ENCODE data around the gene AMH.
"Not testable (repeated sequence)": the region's sequence is repeated elsewhere in the genome, so short reads cannot be mapped to it uniquely, and the experiment has no call there.

The AMH gene

DNA sequence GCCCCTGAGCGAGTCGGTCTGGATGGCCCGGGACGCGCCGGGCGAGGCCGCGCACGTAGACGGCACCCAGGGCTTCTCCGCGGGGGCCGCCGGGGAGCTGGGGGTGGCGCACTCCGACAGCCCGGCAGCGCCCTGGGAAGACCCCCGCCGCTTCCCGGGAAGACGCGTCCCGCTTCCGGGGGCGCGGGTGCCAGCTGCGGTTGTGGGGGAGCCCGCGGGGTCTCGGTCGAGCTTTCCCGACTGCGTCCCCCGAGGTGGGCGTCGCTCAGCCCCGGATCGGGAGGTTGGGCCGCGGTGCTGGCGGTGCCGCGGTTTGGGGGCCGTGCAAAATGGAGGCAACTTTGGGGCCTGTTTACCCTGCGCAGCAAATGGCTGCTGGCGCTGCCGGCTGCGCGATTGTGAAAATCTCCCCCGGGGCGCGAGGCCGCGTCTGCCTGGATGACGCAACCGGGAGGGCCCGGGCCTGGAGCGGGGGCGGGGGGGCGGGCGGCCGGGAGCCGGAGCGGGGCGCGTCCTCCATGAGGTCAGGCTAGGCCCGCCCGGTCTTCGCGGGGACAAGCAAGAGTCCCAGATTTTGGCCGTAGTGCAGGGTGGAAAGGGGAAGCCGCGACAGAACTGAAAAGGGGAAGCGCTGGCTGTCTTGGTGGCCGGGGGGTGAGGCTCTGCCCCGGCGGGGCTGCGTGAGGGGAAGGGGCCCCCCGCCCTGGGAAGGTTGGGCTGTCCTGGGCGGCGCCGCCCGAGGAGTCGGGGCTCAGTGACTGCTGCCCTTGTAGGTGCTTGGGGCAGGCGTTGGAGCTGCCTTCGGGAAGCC is 21.5 kb downstream of the AMH start:
- DNase-seq (ENCODE audit: low read depth), result peak; percentile 58

DNA sequence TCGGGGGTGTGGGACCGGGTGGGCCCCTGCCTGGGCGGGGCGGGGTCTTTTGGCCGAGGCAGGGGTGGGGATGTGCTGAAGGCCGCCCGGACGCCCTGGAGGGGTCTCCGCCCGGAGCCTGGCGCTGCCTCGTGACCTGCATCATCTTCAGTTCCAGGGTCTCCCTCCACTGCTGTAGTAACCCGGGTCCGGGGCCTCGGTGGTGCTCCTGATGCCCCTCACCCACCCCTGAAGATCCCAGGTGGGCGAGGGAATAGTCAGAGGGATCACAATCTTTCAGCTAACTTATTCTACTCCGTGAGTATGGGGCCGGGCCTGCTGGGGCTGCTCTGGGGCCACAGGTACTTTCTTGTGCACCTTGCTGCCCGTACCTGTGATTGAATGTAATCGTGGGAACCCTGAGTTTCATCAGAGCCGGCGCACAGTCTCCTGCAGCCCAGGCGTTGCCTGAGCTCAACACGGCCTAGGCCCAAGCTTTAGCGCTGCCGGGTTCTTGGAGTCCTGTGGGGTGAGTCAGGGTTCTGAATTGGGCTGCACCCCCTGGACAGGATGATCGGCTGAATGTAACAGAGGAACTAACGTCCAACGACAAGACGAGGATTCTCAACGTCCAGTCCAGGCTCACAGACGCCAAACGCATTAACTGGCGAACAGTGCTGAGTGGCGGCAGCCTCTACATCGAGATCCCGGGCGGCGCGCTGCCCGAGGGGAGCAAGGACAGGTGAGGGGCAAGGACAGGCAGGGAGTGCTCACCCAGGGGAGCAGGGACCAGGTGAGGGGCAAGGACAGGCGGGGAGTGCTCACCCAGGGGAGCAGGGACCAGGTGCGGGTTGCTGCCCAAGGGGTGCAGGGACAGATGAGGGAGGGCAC is 22.3 kb downstream of the AMH start:
- DNase-seq (ENCODE audit: low read depth), result no peak

DNA sequence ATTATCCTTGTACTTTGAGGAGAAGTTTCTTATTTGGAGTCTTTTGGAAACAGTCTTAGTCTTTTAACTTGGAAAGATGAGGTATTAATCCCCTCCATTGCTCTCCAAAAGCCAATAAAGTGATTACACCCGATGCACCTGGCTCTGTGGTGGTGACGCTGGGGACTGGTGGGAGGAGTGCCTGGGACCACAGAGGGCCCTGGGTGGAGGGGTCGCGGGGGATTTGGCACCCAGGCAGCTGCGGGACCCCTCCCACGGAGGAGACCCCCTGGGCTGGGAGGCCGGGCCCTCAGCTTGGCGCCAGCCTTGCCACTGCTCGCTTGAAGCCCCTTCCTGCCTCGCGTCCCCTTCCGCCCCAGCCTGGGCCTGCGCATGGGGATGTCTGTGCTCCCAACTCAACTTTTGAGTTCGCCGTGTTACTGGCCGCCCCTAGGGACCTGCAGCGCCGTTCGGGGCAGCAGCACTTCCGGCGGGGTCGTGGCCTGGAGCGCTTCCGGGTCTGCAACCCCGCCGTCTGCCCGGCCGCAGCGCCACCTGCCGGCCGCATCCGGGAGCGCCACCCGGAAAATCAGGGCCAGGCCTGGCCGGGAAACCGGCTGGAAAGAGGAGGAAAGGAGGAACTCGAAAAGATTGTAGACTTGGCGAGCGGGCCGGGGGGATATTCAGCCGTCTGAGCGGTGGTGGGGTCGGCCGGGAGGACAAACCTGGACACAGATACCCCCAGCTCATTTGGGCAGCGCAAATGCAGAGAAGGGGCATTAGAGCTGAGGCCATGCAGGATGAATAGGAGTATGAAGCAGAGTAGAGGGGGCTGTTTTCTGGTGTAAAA is 24.4 kb downstream of the AMH start:
- peak; percentile 69 for DNase-seq (ENCODE audit: low read depth)

DNA sequence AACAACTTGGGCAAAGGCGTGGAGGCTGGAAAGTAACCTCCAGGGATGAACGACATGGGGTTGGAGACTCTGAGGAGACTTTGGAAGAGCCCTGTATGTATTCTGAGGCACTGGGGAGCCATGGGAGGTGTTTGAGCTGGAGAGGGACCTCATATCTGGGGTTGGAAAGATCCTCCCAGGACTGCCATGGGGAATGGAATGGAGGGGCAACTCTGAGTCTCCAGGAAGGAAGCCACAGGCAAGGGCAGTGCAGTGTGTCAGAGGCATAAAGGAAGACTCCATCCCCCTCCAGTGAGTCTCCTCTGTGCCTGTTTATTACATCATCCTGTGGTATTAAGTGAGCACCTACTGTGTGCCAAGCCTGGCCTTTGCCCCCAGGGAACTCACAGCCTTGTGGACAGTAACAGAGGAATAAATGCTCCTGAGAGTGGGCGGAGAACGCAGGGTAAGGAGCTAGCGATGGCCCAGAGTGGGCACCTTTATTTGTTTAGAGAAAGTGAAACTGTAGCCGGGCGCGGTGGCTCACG is 25.1 kb downstream of the AMH start:
- DNase-seq (ENCODE audit: low read depth), result no peak

DNA sequence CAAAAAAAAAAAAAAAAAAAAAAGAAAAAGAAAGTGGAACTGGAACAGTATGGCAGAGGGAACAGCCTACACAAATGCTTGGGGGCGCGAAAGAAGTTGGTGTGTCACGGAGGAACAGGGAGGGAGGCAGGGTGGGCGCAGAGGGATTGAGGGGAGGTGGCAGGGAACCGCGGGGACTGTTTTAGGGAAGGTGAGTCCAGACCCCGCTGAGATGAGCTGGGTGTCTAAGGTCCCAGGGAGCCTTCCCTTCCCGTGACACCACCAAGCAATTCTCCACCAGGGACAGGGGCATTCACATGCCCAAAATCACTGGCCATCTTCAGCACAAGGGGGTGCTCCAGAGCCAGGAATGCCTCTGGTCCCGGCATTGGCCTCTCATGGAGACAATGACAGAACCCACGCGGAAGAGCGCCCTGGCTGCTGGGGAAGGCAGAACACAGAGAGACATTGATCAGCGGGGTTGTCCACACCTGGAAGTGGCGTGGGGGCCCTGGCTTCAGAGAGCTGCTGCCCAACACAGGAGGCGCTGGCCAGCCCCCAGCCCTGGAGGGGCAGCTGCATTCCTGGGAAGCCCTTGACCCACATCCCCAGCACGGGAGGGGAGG is 25.9 kb downstream of the AMH start:
- DNase-seq (ENCODE audit: low read depth), result no peak

DNA sequence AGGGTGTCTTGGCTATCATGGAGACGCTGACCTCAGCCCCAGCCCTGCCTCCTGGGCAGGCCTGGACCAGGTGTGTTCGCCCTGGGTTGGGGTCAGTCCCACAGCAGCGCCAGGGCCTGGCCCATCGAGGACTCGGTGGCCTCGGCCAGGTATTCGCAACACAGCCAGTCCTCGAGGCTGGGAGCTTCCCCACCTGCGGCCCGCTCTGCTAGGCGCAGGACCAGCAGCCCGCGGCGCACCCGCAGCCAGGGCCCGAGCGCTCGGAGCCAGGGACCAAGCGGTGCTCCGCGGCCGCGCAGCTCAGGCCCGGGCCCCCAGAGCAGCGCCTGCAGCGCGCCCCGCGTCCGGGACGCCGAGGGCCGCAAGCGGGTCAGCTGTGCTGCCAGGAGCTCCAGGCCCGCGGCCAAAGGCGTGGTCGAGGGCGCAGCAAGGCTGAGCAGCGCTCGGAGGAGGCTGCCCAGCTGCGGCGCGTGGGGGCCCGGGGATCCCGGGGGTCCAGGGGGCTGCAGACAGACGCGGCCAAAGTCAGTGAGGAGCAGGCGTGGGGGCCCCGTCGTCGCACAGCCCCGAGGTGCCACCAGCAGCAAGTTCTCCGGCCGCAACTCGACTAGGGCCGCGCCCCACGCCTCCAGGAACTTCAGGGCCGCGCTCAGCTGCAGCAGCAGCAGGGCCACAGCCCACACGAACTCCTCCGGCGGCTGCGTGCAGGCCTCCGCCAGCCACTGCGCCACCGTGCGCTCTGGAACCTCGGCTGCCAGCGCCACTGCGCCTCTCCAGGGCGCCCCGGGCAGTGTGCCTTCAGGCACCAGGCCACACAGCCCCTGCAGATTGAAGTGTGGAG is 26.7 kb downstream of the AMH start:
- DNase-seq (ENCODE audit: low read depth), result no peak

DNA sequence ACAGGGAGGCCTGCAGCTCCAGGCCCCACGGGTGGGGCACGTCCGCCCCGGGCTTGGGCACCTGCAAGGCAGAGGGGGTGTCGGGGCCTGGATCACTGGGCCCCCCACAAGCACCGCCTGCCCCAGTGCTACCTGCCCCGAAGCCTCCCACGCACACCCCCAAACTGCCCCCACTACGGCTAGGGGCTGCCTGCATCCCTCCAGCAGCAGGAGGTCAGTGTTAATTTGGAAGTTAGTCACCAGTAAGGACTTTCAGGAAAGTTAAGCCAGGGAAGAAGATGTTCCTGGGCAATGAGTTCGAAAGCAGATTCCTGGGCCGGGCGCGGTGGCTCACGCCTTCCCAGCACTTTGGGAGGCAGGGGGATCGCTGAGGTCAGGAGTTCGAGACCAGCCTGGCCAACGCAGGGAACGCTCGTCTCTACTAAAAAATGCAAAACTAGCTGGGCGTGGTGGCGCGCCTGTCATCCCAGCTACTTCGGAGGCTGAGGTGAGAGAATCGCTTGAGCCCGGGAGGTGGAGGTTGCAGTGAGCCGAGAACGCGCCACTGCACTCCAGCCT is 27.4 kb downstream of the AMH start:
- no peak for DNase-seq (ENCODE audit: low read depth)

DNA sequence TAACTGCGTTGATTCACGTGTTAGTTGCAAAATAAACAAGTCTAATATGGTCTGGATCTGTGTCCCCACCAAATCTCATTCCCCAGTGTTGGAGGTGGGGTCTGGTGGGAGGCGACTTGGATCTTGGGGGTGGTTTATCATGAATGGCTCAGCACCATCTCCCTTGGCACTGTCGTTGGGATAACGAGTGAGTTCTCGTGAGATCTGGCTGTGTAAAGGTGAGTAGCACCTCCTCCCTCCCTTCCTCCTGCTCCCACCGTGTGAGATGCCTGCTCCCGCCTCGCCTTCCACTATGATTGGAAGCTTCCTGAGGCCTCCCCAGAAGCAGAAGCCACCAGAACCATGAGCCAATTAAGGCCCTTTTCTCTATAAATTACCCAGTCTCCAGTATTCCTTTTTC is 28.0 kb downstream of the AMH start:
- no peak for DNase-seq (ENCODE audit: low read depth)

DNA sequence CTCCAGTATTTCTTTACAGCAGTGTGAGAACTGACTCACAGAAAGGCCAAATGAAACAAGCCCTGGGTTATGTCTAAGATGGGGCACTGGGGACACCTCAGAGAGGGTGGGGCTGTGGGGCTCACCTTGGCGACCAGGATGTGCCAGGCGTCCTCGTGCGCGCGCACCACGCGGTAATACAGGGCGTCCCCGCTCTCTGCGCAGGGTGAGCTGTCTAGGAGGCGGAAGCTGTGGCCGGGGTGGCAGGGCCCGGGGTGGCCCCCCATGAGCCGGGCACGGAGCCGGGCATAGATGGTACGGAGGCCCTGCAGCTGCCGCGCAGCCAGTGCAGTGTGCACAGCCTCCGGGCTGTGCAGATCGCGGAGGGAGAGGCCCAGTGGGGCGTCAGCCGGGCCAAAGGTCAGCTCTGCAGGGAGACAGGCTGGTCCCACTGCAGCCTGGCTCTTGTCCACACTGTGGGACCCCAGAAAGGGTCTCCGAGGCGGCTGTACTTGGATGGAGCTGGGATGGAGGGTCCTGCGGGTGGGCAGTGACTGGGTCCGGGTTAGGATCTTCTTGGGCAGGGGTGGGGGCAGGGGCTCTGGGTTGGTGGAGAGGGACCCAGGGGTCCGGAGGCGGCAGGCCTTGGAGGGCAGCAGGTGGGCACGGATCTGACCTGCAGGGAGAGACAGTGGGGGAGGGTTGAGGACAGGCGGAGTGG is 29.5 kb downstream of the AMH start:
- no peak for DNase-seq (ENCODE audit: low read depth)

DNA sequence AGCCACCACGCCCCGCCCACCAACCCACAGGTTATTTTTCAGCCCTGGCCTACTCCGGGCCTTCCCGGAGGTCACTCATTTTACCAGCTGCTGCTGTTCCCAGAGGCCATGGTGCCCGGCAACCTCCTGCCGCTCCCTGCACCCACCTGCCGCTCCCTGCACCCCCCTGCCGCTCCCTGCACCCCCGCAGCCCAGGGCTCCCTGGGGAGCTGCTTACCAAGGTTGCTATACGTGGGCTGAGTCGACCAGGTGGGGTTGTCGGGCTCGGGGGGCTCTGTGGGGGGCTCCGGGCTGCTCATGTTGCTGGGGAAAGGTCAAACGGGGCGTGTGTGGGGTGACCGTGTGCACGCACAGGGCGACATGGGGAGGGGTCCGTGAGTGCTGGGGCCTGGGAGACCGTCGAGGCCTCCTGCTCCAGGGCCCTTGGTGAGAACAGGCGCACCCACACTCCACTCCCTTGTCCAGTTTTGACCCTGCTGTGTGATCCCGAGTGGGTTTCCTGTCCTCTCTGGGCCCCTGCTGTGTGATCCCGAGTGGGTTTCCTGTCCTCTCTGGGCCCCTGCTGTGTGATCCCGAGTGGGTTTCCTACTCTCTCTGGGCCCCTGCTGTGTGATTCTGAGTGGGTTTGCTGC is 31.6 kb downstream of the AMH start:
- no peak for DNase-seq (ENCODE audit: low read depth)

DNA sequence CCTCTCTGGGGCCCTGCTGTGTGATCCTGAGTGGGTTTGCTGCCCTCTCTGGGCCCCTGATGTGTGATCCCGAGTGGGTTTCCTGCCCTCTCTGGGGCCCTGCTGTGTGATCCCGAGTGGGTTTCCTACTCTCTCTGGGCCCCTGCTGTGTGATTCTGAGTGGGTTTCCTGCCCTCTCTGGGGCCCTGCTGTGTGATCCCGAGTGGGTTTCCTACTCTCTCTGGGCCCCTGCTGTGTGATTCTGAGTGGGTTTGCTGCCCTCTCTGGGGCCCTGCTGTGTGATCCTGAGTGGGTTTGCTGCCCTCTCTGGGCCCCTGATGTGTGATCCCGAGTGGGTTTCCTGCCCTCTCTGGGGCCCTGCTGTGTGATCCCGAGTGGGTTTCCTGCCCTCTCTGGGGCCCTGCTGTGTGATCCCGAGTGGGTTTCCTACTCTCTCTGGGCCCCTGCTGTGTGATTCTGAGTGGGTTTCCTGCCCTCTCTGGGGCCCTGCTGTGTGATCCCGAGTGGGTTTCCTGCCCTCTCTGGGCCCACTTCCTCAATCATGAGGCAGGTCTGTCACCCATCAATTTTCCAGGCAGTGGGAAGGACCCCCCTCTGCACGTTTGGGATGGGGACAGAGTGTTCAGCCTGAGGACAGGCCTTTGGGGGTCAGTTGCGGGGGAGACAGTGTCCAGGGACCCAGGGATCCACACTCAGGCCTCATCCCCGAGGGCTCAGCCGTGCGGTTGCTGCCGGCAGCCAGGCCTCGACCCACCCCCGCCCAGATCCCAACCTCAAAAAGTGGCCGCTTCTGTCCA is 32.3 kb downstream of the AMH start:
- DNase-seq (ENCODE audit: low read depth), result not testable (repeated sequence)

DNA sequence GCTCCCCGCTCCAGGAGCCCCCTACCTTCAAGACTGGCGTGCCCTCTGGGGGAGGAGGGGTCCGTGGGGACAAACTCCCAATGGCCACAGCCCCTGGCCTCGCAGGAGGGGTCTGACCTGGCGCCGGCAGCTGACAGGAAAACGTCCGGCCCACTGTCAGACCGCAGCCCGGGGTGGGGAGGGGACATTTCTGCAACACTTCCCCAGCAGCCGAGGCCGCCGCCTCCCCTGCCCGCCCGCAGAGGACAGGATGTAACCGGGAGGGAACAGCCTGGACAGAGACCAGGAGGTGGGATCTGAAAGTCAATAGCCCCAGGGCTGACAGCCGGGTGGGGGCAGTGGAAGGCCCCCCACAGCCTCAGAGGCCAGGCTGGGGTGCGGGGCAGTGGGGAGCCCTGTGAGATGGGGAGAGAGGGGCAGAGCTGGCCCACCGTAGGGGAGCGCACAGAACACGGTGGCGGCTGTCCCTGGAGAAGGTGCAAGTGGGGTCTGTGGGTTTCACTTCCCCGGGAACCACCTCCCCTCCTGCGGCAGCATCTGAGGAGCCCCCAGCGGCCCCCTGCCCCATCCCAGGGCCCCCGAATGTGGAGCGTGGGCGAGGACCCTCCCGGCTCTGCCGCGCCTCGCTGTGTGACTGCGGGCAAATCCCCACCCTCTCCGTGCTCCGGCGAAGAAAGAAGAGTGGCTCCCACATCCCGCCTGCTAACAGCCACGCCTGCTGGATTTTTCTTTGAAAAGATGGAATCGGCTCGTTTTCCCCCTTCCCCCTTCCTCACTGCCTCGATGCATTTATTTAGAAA is 33.1 kb downstream of the AMH start, which contains the start of gene PEAK3:
TSS of gene PEAK3 (minus strand) at position 114 of the 800 bp plus-strand sequence. CDS start 1,244 bp downstream, outside the sequence.
- no peak for DNase-seq (ENCODE audit: low read depth)

DNA sequence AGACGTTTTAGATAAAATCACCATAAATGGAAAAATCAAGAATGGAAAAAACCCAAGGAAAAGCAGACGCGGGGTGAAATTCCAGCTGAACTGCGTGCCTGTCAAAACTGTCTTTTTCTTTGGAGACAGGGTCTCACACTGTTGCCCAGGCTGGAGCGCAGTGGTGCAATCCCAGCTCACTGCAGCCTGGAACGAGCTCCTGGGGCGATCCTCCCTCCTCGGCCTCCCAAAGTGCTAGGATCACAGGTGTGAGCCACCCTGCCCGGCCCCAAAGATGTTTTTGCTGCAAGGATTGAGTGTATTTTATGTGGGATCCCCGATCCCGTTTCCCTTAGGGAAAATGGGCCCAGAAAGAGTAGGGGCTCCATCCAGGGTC is 33.7 kb downstream of the AMH start:
- DNase-seq (ENCODE audit: low read depth), result no peak

DNA sequence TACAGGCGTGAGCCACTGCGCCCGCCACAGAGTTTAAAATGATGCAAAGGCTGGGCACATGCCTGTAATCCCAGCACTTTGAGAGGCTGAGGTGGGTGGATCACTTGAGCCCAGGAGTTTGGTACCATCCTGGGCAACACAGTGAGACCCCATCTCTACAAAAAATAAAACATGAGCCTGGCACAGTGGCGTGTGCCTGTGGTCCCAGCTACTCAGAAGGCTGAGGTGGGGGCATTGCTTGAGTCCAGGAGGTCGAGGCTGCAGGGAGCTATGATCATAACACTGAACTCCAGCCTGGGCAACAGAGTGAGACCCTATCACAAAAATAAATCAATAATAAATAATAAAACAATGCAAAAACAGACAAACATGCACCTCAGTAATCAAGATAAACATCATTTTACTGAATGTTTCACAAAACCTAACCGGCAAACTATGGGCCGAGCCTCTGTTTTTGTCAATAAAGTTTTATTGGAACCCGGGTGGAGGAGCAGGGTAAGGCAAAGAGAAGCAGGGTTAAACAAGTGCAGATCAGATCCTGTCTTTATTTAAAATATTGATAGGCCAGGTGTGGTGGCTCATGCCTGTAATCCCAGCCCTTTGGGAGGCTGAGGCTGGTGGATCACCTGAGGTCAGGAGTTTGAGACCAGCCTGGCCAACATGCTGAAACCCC is 34.8 kb downstream of the AMH start:
- DNase-seq (ENCODE audit: low read depth), result no peak

DNA sequence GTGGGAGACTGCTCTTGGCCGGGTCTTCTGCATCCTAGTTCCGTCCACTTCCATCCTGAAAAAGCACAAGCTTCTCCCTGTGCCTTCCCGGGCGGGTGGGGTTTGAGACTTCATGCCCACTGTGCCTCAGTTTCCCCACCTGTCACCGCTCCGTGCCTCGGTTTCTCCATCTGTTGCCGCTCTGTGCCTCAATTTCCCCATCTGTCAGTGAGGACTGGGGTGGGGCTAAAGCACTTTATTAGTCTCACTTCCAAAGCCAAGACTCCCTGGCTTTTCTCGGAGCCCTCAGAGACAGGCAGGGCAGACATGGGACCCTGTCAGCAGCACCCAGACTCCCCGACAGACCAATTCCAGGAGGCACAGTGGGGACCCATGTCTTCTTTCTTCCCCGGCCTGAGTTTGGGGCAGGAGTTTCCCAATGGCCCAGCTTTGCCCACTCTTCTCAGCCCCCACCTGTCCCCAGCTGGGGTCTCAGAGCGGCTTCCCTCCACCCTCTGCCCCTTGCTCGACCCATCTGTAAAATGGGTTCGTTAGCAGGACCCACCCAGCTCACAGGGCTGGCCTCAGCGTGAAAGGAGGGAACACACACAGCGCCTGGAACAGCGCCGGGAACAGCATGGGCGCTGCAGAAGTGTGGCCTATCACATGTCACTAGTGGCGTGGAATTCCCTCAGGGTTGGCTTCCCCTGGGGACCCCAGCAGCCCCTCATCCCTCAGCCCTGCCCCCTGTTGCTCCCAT is 37.4 kb downstream of the AMH start:
- no peak for DNase-seq (ENCODE audit: low read depth)
